HG02759 (cell line): ENCODE measurements around the gene SLC17A3.

Source experiments
- ATAC-seq: cut with Tn5 transposase; IDR thresholded peaks from one replicate; pipeline ENCODE4 v1.9.1; 2021; ENCODE audit warnings: mild to moderate bottlenecking, moderate library complexity; ENCODE audit not compliant: unreplicated experiment

Gene SLC17A3

DNA sequence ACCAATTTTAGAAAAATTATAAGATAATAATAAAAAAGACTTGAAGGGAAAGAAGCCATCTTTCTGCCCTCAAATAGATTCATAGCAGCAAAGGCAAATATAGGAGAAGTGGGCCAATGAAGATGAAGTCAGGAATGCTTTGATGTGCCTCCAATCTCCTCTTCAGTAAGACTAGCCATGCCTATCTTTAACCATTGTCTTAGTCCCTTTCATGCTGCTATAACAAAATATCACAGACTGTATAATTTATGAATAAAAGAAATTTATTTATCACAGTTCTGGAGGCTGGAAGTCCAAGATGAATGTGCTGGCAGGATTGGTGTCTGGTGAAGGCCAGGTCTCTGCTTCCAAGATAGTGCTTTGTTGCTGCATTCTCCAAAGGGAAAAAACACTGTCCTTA lies 18.8 kb upstream of the SLC17A3 start:
- ATAC-seq: no peak

- no peak for ATAC-seq
These were observed 16.1 kb upstream of the SLC17A3 start for GRCh38 chr6:25889877-25890853.

DNA sequence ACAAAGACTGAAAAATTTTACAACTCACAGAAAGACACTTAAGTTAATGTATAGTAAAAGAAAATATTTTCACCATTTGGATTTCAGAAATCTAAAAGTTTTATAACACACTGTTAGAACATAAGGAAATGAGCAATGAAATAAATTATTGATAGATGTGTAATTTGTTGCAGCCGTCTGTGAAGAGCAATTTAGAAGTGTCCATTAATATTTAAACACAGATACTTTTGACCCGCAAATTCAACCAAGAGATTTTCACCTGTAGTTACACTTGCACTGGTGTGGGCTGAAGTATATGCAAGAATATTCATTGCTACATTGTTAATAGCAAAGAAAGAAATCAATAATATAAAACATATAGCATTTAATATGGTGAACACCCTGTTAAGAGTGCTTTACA lies 14.6 kb upstream of the SLC17A3 start:
- no peak for ATAC-seq

- ATAC-seq: no peak
These were observed 12.0 kb upstream of the SLC17A3 start for GRCh38 chr6:25886066-25886465.

DNA sequence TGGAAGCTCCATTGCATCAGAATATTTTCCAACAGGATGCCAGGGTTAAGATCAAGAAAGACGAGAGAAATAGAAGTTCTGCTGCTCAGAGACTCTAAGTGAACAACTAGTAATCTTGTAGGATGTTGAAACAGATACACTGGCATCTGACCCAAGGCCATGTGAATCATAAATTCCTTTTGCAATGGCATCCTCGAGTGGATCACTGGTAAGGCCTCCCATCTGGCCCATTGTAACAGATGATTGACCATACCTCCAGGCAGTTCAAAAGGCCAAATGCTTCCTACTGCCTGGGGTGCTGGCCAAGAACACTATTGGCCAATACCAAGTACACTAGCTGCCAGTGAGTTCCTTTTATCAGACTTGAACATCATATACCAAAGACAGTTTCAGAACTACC lies 9.9 kb upstream of the SLC17A3 start:
- ATAC-seq: no peak

GRCh38 chr6:25883536-25883935 lies 9.5 kb upstream of the SLC17A3 start:
- no peak for ATAC-seq

GRCh38 chr6:25882051-25882496 lies 8.0 kb upstream of the SLC17A3 start:
- no peak for ATAC-seq

- no peak for ATAC-seq
These were observed 6.6 kb upstream of the SLC17A3 start for GRCh38 chr6:25880601-25881000.

- ATAC-seq: no peak
These were observed 4.8 kb upstream of the SLC17A3 start for GRCh38 chr6:25878721-25879322.

- no peak for ATAC-seq
These were observed 2.0 kb upstream of the SLC17A3 start for GRCh38 chr6:25875926-25876602.

DNA sequence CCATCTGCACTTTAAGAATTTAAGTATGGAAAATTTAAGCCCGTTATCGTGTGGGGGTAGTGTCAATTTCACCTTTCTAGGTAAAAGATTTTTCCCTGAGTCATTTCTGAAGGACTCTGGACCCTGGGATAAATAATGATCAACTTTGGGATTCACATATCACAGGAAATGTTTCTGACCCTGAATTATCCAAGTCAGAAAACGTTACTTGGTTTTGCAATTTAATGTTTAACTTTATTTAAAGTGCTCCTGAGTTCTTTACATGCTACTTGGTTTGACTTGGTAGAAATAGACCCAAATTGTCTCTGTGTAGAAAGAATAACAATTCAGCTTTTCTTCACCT lies 1.5 kb upstream of the SLC17A3 start:
- ATAC-seq: no peak

DNA sequence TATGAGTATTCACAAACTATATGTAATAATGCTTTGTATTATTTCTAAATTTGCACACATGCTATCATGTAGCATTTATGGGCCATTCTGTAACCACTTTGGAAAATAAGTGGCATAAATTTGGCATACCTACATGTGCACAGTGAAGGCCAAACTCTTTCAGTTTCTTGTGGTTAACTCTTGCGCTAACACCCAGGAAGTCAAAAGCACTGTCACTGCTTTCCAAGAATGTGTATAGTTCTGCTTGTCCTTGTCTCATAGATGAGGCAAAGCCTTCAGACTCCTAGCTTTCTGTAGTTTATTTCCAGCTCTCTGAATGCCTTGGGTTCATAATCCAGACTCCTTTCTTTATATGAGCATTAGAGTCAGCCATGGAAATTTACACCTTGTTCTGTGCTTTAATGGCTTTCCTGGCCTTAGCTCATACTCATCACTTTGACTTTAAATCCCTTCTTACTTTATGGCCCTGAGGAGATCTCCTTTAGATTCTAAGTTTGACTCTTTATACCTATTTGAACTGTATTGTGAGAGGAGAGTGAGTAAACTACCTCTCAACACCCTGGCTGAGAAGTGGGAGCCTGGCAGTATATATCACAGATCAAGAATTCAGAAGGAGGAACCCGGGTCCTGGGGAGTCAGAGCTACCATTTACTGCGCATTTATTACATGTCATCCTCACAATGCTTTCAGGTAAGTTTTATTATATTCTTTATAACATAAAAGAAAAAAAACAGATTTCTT lies 949 bp upstream of the SLC17A3 start:
- ATAC-seq: no peak

- ATAC-seq: no peak
These were observed 1.2 kb downstream of the SLC17A3 start for GRCh38 chr6:25872814-25873213.

GRCh38 chr6:25869840-25870239 lies 4.2 kb downstream of the SLC17A3 start:
- no peak for ATAC-seq

- no peak for ATAC-seq
These were observed 5.4 kb downstream of the SLC17A3 start for GRCh38 chr6:25868436-25869183.

DNA sequence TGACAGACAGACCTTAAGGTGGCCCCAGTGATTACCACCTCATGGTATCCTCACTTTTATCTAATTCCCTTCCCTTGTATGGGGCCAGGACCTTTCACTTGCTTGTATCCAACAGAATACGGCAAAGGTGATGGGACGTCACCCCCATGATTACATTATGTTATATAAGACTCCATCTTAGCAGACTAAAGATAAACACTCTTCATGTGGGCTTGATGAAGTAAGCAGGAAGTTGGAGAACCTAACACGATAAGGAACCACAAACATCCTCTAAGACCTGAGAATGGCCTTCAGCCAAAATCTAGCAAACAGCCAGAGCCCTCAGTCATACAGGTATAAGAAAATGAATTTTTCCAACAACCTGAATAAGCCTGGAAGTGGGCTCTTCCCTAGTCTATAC lies 8.0 kb downstream of the SLC17A3 start:
- ATAC-seq: no peak

- ATAC-seq: no peak
These were observed 10.7 kb downstream of the SLC17A3 start for GRCh38 chr6:25863360-25863759.

DNA sequence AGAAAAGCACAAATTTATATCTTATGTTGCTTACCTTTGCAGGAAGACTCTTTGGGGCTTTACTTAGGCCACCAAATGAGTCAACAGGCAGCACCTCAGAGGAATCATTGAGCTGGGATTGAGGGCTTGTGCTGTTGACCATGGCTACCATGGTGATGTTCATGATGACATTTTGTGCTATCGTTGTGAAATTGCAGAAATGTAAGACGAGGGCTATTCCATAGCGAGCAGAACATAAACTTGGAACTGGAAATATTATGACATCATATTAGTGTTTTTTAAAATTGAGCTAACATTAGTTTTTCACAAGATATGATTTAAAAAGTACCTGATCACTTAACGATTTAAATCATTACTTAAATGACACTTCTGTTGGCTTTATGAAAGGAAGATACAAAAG lies 11.8 kb downstream of the SLC17A3 start:
- no peak for ATAC-seq

- no peak for ATAC-seq
These were observed 21.3 kb downstream of the SLC17A3 start for GRCh38 chr6:25852756-25853155.

- ATAC-seq: no peak
These were observed 22.1 kb downstream of the SLC17A3 start for GRCh38 chr6:25851961-25852360.
